ENCODE results near the gene PGS1. TPM values are rescaled to one million over a fixed set of nuclear protein-coding genes. Genes with fewer than 3 reads are reported as not detected.

Gene PGS1
- total and polyA plus RNA-seq, 8 donors = 42.9 to 83.6 (median 58.7) TPM

- Histone ChIP-seq H3K9me3 (no peaks in the 10 kb centered on the region), H3K27ac (no peak overlapping the region), H3K27me3 (no peaks in the 10 kb centered on the region), H3K36me3 (no peaks in the 10 kb centered on the region), H3K4me3 (no peak overlapping the region), H3K4me1 (peaks cover 41 to 98% of the 10 kb centered on the region in 2 donors)
- ATAC-seq (peak; percentile 48), DNase-seq (peak in 1 of 4 donors; percentile 84)
- no peak for TF ChIP-seq CTCF (IDR thresholded peaks at IDR 0.05)
- intact Hi-C loops (cut with DNase I) = no loop called here
Observed at GRCh38 chr17:78347453-78347852, 31.0 kb upstream of the PGS1 start.

GRCh38 chr17:78348055-78348770 lies 30.2 kb upstream of the PGS1 start:
- ATAC-seq (no peak), DNase-seq (no peak)
- intact Hi-C loops (cut with DNase I) = no loop called here
- Histone ChIP-seq H3K4me1 (peaks cover 36 to 96% of the 10 kb centered on the region in 2 donors), H3K36me3 (no peaks in the 10 kb centered on the region), H3K27me3 (no peaks in the 10 kb centered on the region), H3K9me3 (no peaks in the 10 kb centered on the region), H3K27ac (no peak overlapping the region), H3K4me3 (no peak overlapping the region)
- TF ChIP-seq CTCF (IDR thresholded peaks at IDR 0.05) = no peak

GRCh38 chr17:78349891-78350642 lies 28.4 kb upstream of the PGS1 start:
- H3K4me3 ChIP-seq = no peak overlapping the region
- peaks cover 41 to 96% of the 10 kb centered on the region in 2 donors for H3K4me1 ChIP-seq
- ATAC-seq (no peak), DNase-seq (no peak)
- no peaks in the 10 kb centered on the region for H3K9me3 ChIP-seq
- intact Hi-C loops (cut with DNase I) = no loop called here
- peak overlapping the region in 1 of 2 donors; percentile 98 for H3K27ac ChIP-seq
- TF ChIP-seq CTCF (IDR thresholded peaks at IDR 0.05) = no peak
- peaks cover 0 to 14% of the 10 kb centered on the region in 2 donors for H3K36me3 ChIP-seq
- no peaks in the 10 kb centered on the region for H3K27me3 ChIP-seq

- no peaks in the 10 kb centered on the region for H3K9me3 ChIP-seq
- TF ChIP-seq CTCF (IDR thresholded peaks at IDR 0.05) = no peak
- peak overlapping the region in 1 of 2 donors; percentile 47 for H3K4me3 ChIP-seq
- H3K27me3 ChIP-seq = no peaks in the 10 kb centered on the region
- DNase-seq (peak; percentile 94 to 98 (median 95)), ATAC-seq (peak; percentile 45)
- peak overlapping the region; percentile 85 to 98 for H3K27ac ChIP-seq
- H3K36me3 ChIP-seq = peaks cover 0 to 28% of the 10 kb centered on the region in 2 donors
- intact Hi-C loops (cut with DNase I) = no loop called here
- H3K4me1 ChIP-seq = peaks cover 54 to 96% of the 10 kb centered on the region in 2 donors
Observed at GRCh38 chr17:78351449-78352006, 26.9 kb upstream of the PGS1 start.

GRCh38 chr17:78353834-78354233 lies 24.6 kb upstream of the PGS1 start:
- H3K27ac ChIP-seq = peak overlapping the region; percentile 85 to 98
- no peak for DNase-seq
- no peaks in the 10 kb centered on the region for H3K9me3 ChIP-seq
- H3K4me1 ChIP-seq = peaks cover 54 to 95% of the 10 kb centered on the region in 2 donors
- peak overlapping the region in 1 of 2 donors; percentile 47 for H3K4me3 ChIP-seq
- ATAC-seq = no peak
- intact Hi-C loops (cut with DNase I) = no loop called here
- H3K27me3 ChIP-seq = no peaks in the 10 kb centered on the region
- TF ChIP-seq CTCF (IDR thresholded peaks at IDR 0.05) = no peak
- peaks cover 0 to 51% of the 10 kb centered on the region in 2 donors for H3K36me3 ChIP-seq

Measured in left lung (tissue), 10 donors.